Activated CD8-positive, alpha-beta T cell treated with anti-CD3 and anti-CD28 coated beads for 36 hours (primary cell): Measurements from ENCODE around the gene ARHGAP22. TPM values are rescaled to one million over a fixed set of nuclear protein-coding genes. Genes with fewer than 3 reads are reported as not detected.
"Not testable (repeated sequence)": the region's sequence is repeated elsewhere in the genome, so short reads cannot be mapped to it uniquely, and the experiment has no call there.

Source experiments
- ATAC-seq: fragments of 200-7000 bp; cut with Tn5 transposase; one replicate; pipeline ENCODE4 v1.10.0; 2021; ENCODE audit warnings: mild to moderate bottlenecking, moderate library complexity
- CTCF ChIA-PET: fragments of 350-600 bp; sonication (Branson Sonifier 250); formaldehyde crosslinking; loops from one replicate; lab custom pipeline; 2021; ENCODE audit warnings: antibody characterized with exemption; lab: Charles Lee
- POLR2A ChIA-PET: fragments of 350-600 bp; sonication (Branson Sonifier 250); formaldehyde crosslinking; loops from one replicate; lab custom pipeline; 2021; ENCODE audit warnings: antibody characterized with exemption; lab: Charles Lee
- DNase-seq: peaks from one replicate; pipeline ENCODE4 v3.0.0-alpha.2; 2020
- H3K27ac Mint-ChIP-seq: one replicate; pipeline ENCODE4 v1.8.0; 2021; ENCODE audit warnings: mild to moderate bottlenecking, mixed read lengths
- H3K27me3 Mint-ChIP-seq: one replicate; pipeline ENCODE4 v1.8.0; 2021; ENCODE audit warnings: mixed read lengths
- H3K36me3 Mint-ChIP-seq: one replicate; pipeline ENCODE4 v1.8.0; 2021; ENCODE audit warnings: low read depth, mixed read lengths
- H3K4me1 Mint-ChIP-seq: one replicate; pipeline ENCODE4 v1.8.0; 2021; ENCODE audit warnings: low read depth, mixed read lengths
- H3K4me3 Mint-ChIP-seq: one replicate; pipeline ENCODE4 v1.8.0; 2021; ENCODE audit warnings: mild to moderate bottlenecking, moderate library complexity, mixed read lengths
- H3K9me3 Mint-ChIP-seq: one replicate; pipeline ENCODE4 v1.8.0; 2021; ENCODE audit warnings: mixed read lengths
- CTCF ChIP-seq: fragments of 200-600 bp; IDR thresholded peaks from one replicate; pipeline ENCODE4 v1.8.0; 2022; ENCODE audit warnings: antibody characterized with exemption, mild to moderate bottlenecking
- intact Hi-C: fragments of 100-400 bp; cut with micrococcal nuclease; formaldehyde crosslinking; loops from one replicate; pipeline ENCODE4 v1.10.0; 2022
- total RNA-seq, 2 experiments: library from RNA; stranded (reverse); gene quantifications; one replicate each; pipeline ENCODE4 v1.2.3, GENCODE V29; 2021

ARHGAP22 gene
- total RNA-seq, 2 experiments from 2014 or later, result not detected

- ChIA-PET CTCF (no interaction called here), POLR2A (no interaction called here)
- H3K9me3 Mint-ChIP-seq, result no peaks in the 10 kb centered on the region
- intact Hi-C loops, result loop anchor here (10.0 kb wide), 1 partner anchor 863 kb away; no protein-coding TSS in a partner anchor
- H3K27me3 Mint-ChIP-seq, result peaks cover 6% of the 10 kb centered on the region
- ATAC-seq (no peak), DNase-seq (no peak)
- no peak for TF ChIP-seq CTCF
- no peak overlapping the region for H3K4me3 Mint-ChIP-seq
- H3K36me3 Mint-ChIP-seq, result no peaks in the 10 kb centered on the region
- H3K4me1 Mint-ChIP-seq, result peaks cover 7% of the 10 kb centered on the region
- no peak overlapping the region for H3K27ac Mint-ChIP-seq
Observed at GRCh38 chr10:48651839-48652238, 47.0 kb upstream of the ARHGAP22 start.

GRCh38 chr10:48651293-48651692 is 46.4 kb upstream of the ARHGAP22 start:
- Mint-ChIP-seq H3K27me3 (peaks cover 4% of the 10 kb centered on the region), H3K4me3 (no peak overlapping the region), H3K4me1 (peaks cover 2% of the 10 kb centered on the region), H3K36me3 (no peaks in the 10 kb centered on the region), H3K9me3 (no peaks in the 10 kb centered on the region), H3K27ac (no peak overlapping the region)
- intact Hi-C loops, result loop anchor here (10.0 kb wide), 1 partner anchor 864 kb away; no protein-coding TSS in a partner anchor
- ATAC-seq (no peak), DNase-seq (no peak)
- ChIA-PET CTCF (no interaction called here), POLR2A (no interaction called here)
- no peak for TF ChIP-seq CTCF

- DNase-seq, result no peak
- no peak for ATAC-seq
- ChIA-PET POLR2A (no interaction called here), CTCF (interaction anchor here (0.7 kb wide), 1 partner anchor 9 kb away, joined by 3 read pairs; no protein-coding TSS in a partner anchor)
- TF ChIP-seq CTCF, result no peak
- Mint-ChIP-seq H3K36me3 (no peaks in the 10 kb centered on the region), H3K4me3 (no peak overlapping the region), H3K9me3 (no peaks in the 10 kb centered on the region), H3K4me1 (no peaks in the 10 kb centered on the region), H3K27me3 (peaks cover 6% of the 10 kb centered on the region), H3K27ac (no peak overlapping the region)
- intact Hi-C loops, result no loop called here
Observed at GRCh38 chr10:48649349-48649944, 44.6 kb upstream of the ARHGAP22 start.

GRCh38 chr10:48648172-48648942 is 43.5 kb upstream of the ARHGAP22 start:
- H3K4me1 Mint-ChIP-seq, result no peaks in the 10 kb centered on the region
- ChIA-PET POLR2A (no interaction called here), CTCF (interaction anchor here (1.3 to 2.3 kb wide), 2 partner anchors 8 to 10 kb away, joined by 3 to 11 read pairs; no protein-coding TSS in a partner anchor)
- H3K9me3 Mint-ChIP-seq, result no peaks in the 10 kb centered on the region
- no peak overlapping the region for H3K4me3 Mint-ChIP-seq
- DNase-seq (no peak), ATAC-seq (no peak)
- H3K27ac Mint-ChIP-seq, result no peak overlapping the region
- TF ChIP-seq CTCF, result no peak
- no peaks in the 10 kb centered on the region for H3K36me3 Mint-ChIP-seq
- intact Hi-C loops, result no loop called here
- H3K27me3 Mint-ChIP-seq, result peaks cover 6% of the 10 kb centered on the region

- H3K36me3 Mint-ChIP-seq, ATAC-seq, POLR2A ChIA-PET, H3K27me3 Mint-ChIP-seq, H3K4me3 Mint-ChIP-seq, intact Hi-C loops, DNase-seq, H3K4me1 Mint-ChIP-seq, H3K9me3 Mint-ChIP-seq, H3K27ac Mint-ChIP-seq: not testable (repeated sequence)
- CTCF ChIA-PET, result interaction anchor here (1.3 to 2.3 kb wide), 2 partner anchors 9 to 11 kb away, joined by 3 to 11 read pairs; no protein-coding TSS in a partner anchor
Observed at GRCh38 chr10:48647073-48647472, 42.2 kb upstream of the ARHGAP22 start.
